HCT116 (cell line): ENCODE measurements around the gene ACTN3. TPM values are rescaled to one million over a fixed set of nuclear protein-coding genes. Genes with fewer than 3 reads are reported as not detected.
A peak's percentile ranks its signal among the peaks of the same experiment; 100 is the strongest.

ENCODE experiments used
- ATAC-seq: fragments of 200-7000 bp; cut with Tn5 transposase; 2 replicates; pipeline ENCODE4 v1.9.1; 2020; ENCODE audit warnings: mild to moderate bottlenecking, moderate library complexity
- BruUV-seq: library from RNA; stranded (reverse); fragments of 400-500 nt; replicated peaks from 2 replicates; lab custom pipeline; 2021; lab: Mats Ljungman, UMichigan
- CTCF ChIA-PET: fragments of 300-600 bp; sonication (Branson Sonifier 250); formaldehyde crosslinking; loops from one replicate; lab custom pipeline; 2021; ENCODE audit warnings: antibody characterized with exemption; lab: Charles Lee
- POLR2A ChIA-PET: fragments of 300-600, 350-600 bp; sonication (Branson Sonifier 250); formaldehyde crosslinking; loops from one replicate; lab custom pipeline; 2021; ENCODE audit warnings: antibody characterized with exemption; lab: Charles Lee
- RAD21 ChIA-PET, 2 experiments: fragments of 300-600 bp; sonication (Branson Sonifier 250); formaldehyde crosslinking; loops; one replicate each; lab custom pipeline; 2023; ENCODE audit warnings: low total read pairs in 2 of 2; ENCODE audit not compliant: uncharacterized antibody in 2 of 2, unreplicated experiment in 2 of 2, low non-redundant PET in 1 of 2; lab: Charles Lee
- DNase-seq: peaks from one replicate; pipeline ENCODE4 v3.0.0-alpha.2; 2010; ENCODE audit warnings: low read depth, low spot score
- H2AFZ ChIP-seq: fragments of 200-600 bp; shearing (Covaris generic), sonication (generic); 2 replicates; pipeline ENCODE4 v1.6.1; 2017; ENCODE audit warnings: low read depth, mixed run types, mixed read lengths, antibody characterized with exemption, low read length; ENCODE audit not compliant: poor library complexity, severe bottlenecking
- H3K27ac ChIP-seq: 2 replicates; pipeline ENCODE4 v1.5.1; 2012; ENCODE audit warnings: low read depth, low read length
- H3K27me3 ChIP-seq: fragments of 200-600 bp; sonication (generic); 2 replicates; pipeline ENCODE4 v1.6.1; 2016; ENCODE audit warnings: mixed run types, low read length, mixed read lengths; ENCODE audit not compliant: insufficient read depth
- H3K36me3 ChIP-seq, 2 experiments: fragments of 200-500 bp in 1 of 2; fragments of 200-600 bp in 1 of 2; sonication (Bioruptor generic) in 1 of 2; sonication (generic) in 1 of 2; 2 replicates each; pipeline versions ENCODE4 v1.5.1 to v1.6.1; 2014 to 2016; ENCODE audit warnings: low read length in 2 of 2, inconsistent platforms in 1 of 2, mixed read lengths in 1 of 2, mixed run types in 1 of 2; ENCODE audit not compliant: insufficient read depth in 2 of 2, control insufficient read depth in 1 of 2
- H3K4me1 ChIP-seq, 2 experiments: fragments of 200-600 bp in 1 of 2; sonication (generic) in 1 of 2; 2 replicates each; pipeline versions ENCODE4 v1.5.1 to v1.6.1; 2012 to 2017; ENCODE audit warnings: low read length in 2 of 2, inconsistent platforms in 1 of 2, mild to moderate bottlenecking in 1 of 2, mixed read lengths in 1 of 2, mixed run types in 1 of 2, moderate library complexity in 1 of 2; ENCODE audit not compliant: insufficient read depth in 2 of 2, control insufficient read depth in 1 of 2
- H3K4me2 ChIP-seq: fragments of 200-600 bp; sonication (generic); 2 replicates; pipeline ENCODE4 v1.6.1; 2017; ENCODE audit warnings: mixed run types, low read length, mixed read lengths
- H3K4me3 ChIP-seq, 2 experiments: fragments of 200-600 bp in 1 of 2; sonication (generic) in 1 of 2; replicated peaks in 1 of 2; 2 replicates each; pipeline ENCODE4 v1.5.1; 2011 to 2016; ENCODE audit warnings: low read length in 2 of 2, control low read depth in 1 of 2, low read depth in 1 of 2, mild to moderate bottlenecking in 1 of 2, mixed read lengths in 1 of 2, mixed run types in 1 of 2
- H3K79me2 ChIP-seq: fragments of 200-600 bp; sonication (generic); 2 replicates; pipeline ENCODE4 v1.6.1; 2017; ENCODE audit warnings: mild to moderate bottlenecking, mixed run types, low read length, moderate library complexity, mixed read lengths; ENCODE audit not compliant: insufficient read depth
- H3K9ac ChIP-seq: fragments of 200-600 bp; sonication (generic); 2 replicates; pipeline ENCODE4 v1.6.1; 2016; ENCODE audit warnings: low read length, mixed read lengths
- H3K9me2 ChIP-seq: fragments of 200-600 bp; sonication (generic), shearing (Covaris generic); 2 replicates; pipeline ENCODE4 v1.6.1; 2017; ENCODE audit warnings: mixed run types, mild to moderate bottlenecking, moderate library complexity; ENCODE audit not compliant: insufficient read depth
- H3K9me3 ChIP-seq, 2 experiments: fragments of 200-500 bp in 1 of 2; fragments of 200-600 bp in 1 of 2; sonication (Bioruptor generic) in 1 of 2; sonication (generic) in 1 of 2; 2 replicates each; pipeline ENCODE4 v1.6.1; 2014 to 2017; ENCODE audit warnings: low read length in 2 of 2, mixed read lengths in 2 of 2, inconsistent platforms in 1 of 2, low read depth in 1 of 2, mild to moderate bottlenecking in 1 of 2, mixed run types in 1 of 2, moderate library complexity in 1 of 2; ENCODE audit not compliant: control insufficient read depth in 1 of 2, insufficient read depth in 1 of 2
- H4K20me1 ChIP-seq: fragments of 200-600 bp; sonication (generic), shearing (Covaris generic); 2 replicates; pipeline ENCODE4 v1.6.1; 2017; ENCODE audit warnings: mixed run types, mild to moderate bottlenecking, moderate library complexity; ENCODE audit not compliant: insufficient read depth
- CBX3 ChIP-seq: IDR thresholded peaks from 2 replicates; pipeline ENCODE4 v1.6.1; 2012; ENCODE audit warnings: low read depth
- CEBPB ChIP-seq: IDR thresholded peaks from 2 replicates; pipeline ENCODE4 v1.6.1; 2012; ENCODE audit warnings: low read depth
- CTCF ChIP-seq, 3 experiments: fragments of 200-600 bp in 1 of 3; sonication (generic) in 1 of 3; IDR thresholded peaks in 2 of 3; conservative IDR thresholded peaks in 1 of 3; 2 replicates each; pipeline ENCODE4 v1.5.1; 2012 to 2017; ENCODE audit warnings: low read depth in 2 of 3, low read length in 2 of 3, antibody characterized with exemption in 1 of 3, borderline replicate concordance in 1 of 3, control low read depth in 1 of 3, mild to moderate bottlenecking in 1 of 3, mixed read lengths in 1 of 3, mixed run types in 1 of 3, moderate library complexity in 1 of 3; ENCODE audit not compliant: insufficient read depth in 1 of 3
- EGR1 ChIP-seq: IDR thresholded peaks from 2 replicates; pipeline ENCODE4 v1.6.1; 2012; ENCODE audit warnings: low read depth
- ELF1 ChIP-seq: IDR thresholded peaks from 2 replicates; pipeline ENCODE4 v1.6.1; 2012; ENCODE audit warnings: low read depth, borderline replicate concordance
- EZH2phosphoT487 ChIP-seq: fragments of 200-600 bp; IDR thresholded peaks from 2 replicates; pipeline ENCODE4 v1.6.1; 2018; ENCODE audit warnings: antibody characterized with exemption, borderline replicate concordance
- JUND ChIP-seq: IDR thresholded peaks from 2 replicates; pipeline ENCODE4 v1.6.1; 2012
- POLR2AphosphoS5 ChIP-seq: IDR thresholded peaks from 2 replicates; pipeline ENCODE4 v1.6.1; 2011; ENCODE audit warnings: mild to moderate bottlenecking, low read depth, low read length, moderate library complexity
- SIN3A ChIP-seq: IDR thresholded peaks from 2 replicates; pipeline ENCODE4 v1.6.1; 2012; ENCODE audit warnings: low read depth
- SP1 ChIP-seq: IDR thresholded peaks from 2 replicates; pipeline ENCODE4 v1.6.1; 2012; ENCODE audit warnings: low read depth
- SRF ChIP-seq: IDR thresholded peaks from 2 replicates; pipeline ENCODE4 v1.6.1; 2012; ENCODE audit warnings: low read depth
- YY1 ChIP-seq: IDR thresholded peaks from 2 replicates; pipeline ENCODE4 v1.6.1; 2011; ENCODE audit warnings: low read length, low read depth, moderate library complexity, mild to moderate bottlenecking; ENCODE audit not compliant: insufficient replicate concordance; ENCODE audit errors: extremely low read depth
- ZBTB33 ChIP-seq: IDR thresholded peaks from 2 replicates; pipeline ENCODE4 v1.6.1; 2011; ENCODE audit warnings: mild to moderate bottlenecking, low read length, moderate library complexity; ENCODE audit not compliant: insufficient replicate concordance; ENCODE audit errors: extremely low read depth
- ZFX ChIP-seq: fragments of 450-650 bp; IDR thresholded peaks from 2 replicates; pipeline ENCODE4 v1.6.1; 2017
- ZNF274 ChIP-seq: fragments of 200-500 bp; sonication (Bioruptor generic); IDR thresholded peaks from 2 replicates; pipeline ENCODE4 v1.6.1; 2014; ENCODE audit warnings: mild to moderate bottlenecking, low read depth, low read length, inconsistent platforms
- intact Hi-C: fragments of 100-400 bp; cut with micrococcal nuclease; formaldehyde crosslinking; loops from 2 replicates; pipeline ENCODE4 v1.10.0; 2022
- total RNA-seq: library from RNA; stranded (reverse); gene quantifications from one replicate; pipeline ENCODE4 v1.2.1, GENCODE V29; 2021; ENCODE audit not compliant: unreplicated experiment

Gene ACTN3
- total RNA-seq, 1 experiment from 2014 or later, result not detected

GRCh38 chr11:66509131-66509561, 37.6 kb upstream of the ACTN3 start:
- no peak for TF ChIP-seq EZH2phosphoT487
- no peak for TF ChIP-seq EGR1
- TF ChIP-seq CBX3, result no peak
- TF ChIP-seq ZBTB33, result no peak
- Histone ChIP-seq H3K4me2 (no peak overlapping the region), H3K9ac (no peak overlapping the region), H3K4me3 (no peak overlapping the region), H3K27ac (no peak overlapping the region), H3K9me3 (no peaks in the 10 kb centered on the region), H3K36me3 (peaks cover 0 to 2% of the 10 kb centered on the region in 2 experiments; a peak in 1 of 4 replicates), H3K27me3 (no peaks in the 10 kb centered on the region), H2AFZ (no peak overlapping the region), H3K79me2 (peaks cover 16% of the 10 kb centered on the region), H3K4me1 (peaks cover 5 to 12% of the 10 kb centered on the region in 2 experiments; a peak in 3 of 4 replicates), H4K20me1 (no peaks in the 10 kb centered on the region), H3K9me2 (no peaks in the 10 kb centered on the region)
- CTCF ChIA-PET, result interaction anchor here (1.6 kb wide), 1 partner anchor 16 kb away, joined by 4 read pairs; no protein-coding TSS in a partner anchor
- DNase-seq (no peak), ATAC-seq (no peak)
- RAD21 ChIA-PET, result interaction anchor here in 1 of 2 experiments (0.6 kb wide), 1 partner anchor 262 kb away, joined by 5 read pairs; no protein-coding TSS in a partner anchor
- intact Hi-C loops, result no loop called here
- POLR2A ChIA-PET, result no interaction called here
- no TSS peak for BruUV-seq

GRCh38 chr11:66510271-66510989, 36.3 kb upstream of the ACTN3 start, which contains the start of gene BBS1:
Gene BBS1, plus strand, starts transcription at chr11:66510635. Its CDS starts 25 bp downstream, at chr11:66510660.
- BruUV-seq, result no TSS peak
- intact Hi-C loops, result no loop called here
- peak within 1 kb of the TSS; percentile 76 for H3K9ac ChIP-seq
- H3K4me3 ChIP-seq, result peak within 1 kb of the TSS; percentile 91 to 99
- H4K20me1 ChIP-seq, result no peaks in the 10 kb centered on the region
- ChIA-PET RAD21 (no interaction called here), POLR2A (interaction anchor here (0.9 kb wide), 1 partner anchor 30 kb away, joined by 3 read pairs; the partner anchor contains the start of gene DPP3), CTCF (interaction anchor here (0.6 to 1.6 kb wide), 2 partner anchors 17 to 168 kb away, joined by 3 to 4 read pairs; no protein-coding TSS in a partner anchor)
- H3K4me2 ChIP-seq, result peak within 1 kb of the TSS; percentile 87
- peaks cover 0 to 3% of the 10 kb centered on the region in 2 experiments; a peak in 1 of 4 replicates for H3K36me3 ChIP-seq
- peaks cover 5 to 12% of the 10 kb centered on the region in 2 experiments; a peak in 3 of 4 replicates for H3K4me1 ChIP-seq
- H3K79me2 ChIP-seq, result peaks cover 16% of the 10 kb centered on the region
- H3K27me3 ChIP-seq, result no peaks in the 10 kb centered on the region
- H3K9me2 ChIP-seq, result no peaks in the 10 kb centered on the region
- H2AFZ ChIP-seq, result peak within 1 kb of the TSS; percentile 91
- DNase-seq (peak; percentile 52), ATAC-seq (peak; percentile 98)
- no peaks in the 10 kb centered on the region for H3K9me3 ChIP-seq
- peak within 1 kb of the TSS; percentile 54 for H3K27ac ChIP-seq
- TF ChIP-seq YY1 (peak; percentile 95), JUND (no peak), SIN3A (peak; percentile 66; the same call in 1 of the 2 replicates), SRF (no peak), CEBPB (no peak), ELF1 (no peak), ZFX (peak; percentile 82), POLR2AphosphoS5 (peak; percentile 86), ZNF274 (no peak), SP1 (peak; percentile 77), EZH2phosphoT487 (no peak), CTCF (IDR thresholded peaks at IDR 0.05 in 2 of 3, conservative IDR thresholded peaks at IDR 0.05 in 1 of 3; ENCODE audit: borderline replicate concordance in 1 of 3, insufficient read depth in 1 of 3, low read depth in 2 of 3, low read length in 2 of 3) (no peak)
